Neural progenitor cell (in vitro differentiated cells): ENCODE data around the gene ITPK1. TPM values are rescaled to one million over a fixed set of nuclear protein-coding genes. Genes with fewer than 3 reads are reported as not detected.

ENCODE experiments used
- DNase-seq: peaks from one replicate; pipeline ENCODE4 v3.0.0-alpha.2; 2016; ENCODE audit warnings: low spot score
- H2AFZ ChIP-seq: fragments of 200-600 bp; sonication (generic); replicated peaks from 2 replicates; pipeline ENCODE4 v1.6.1; 2016; ENCODE audit warnings: antibody characterized with exemption
- H3F3A ChIP-seq: fragments of 200-600 bp; sonication (generic); 2 replicates; pipeline ENCODE4 v1.6.1; 2016; ENCODE audit warnings: antibody characterized with exemption, low read depth
- H3K27ac ChIP-seq: fragments of 200-600 bp; sonication (generic); 2 replicates; pipeline ENCODE4 v1.5.1; 2016; ENCODE audit warnings: mild to moderate bottlenecking
- H3K27me3 ChIP-seq: fragments of 200-600 bp; sonication (generic); 2 replicates; pipeline ENCODE4 v1.6.1; 2016; ENCODE audit warnings: mild to moderate bottlenecking, moderate library complexity
- H3K36me3 ChIP-seq: fragments of 200-600 bp; sonication (generic); 2 replicates; pipeline ENCODE4 v1.5.1; 2016
- H3K4me1 ChIP-seq: fragments of 200-600 bp; sonication (generic); 2 replicates; pipeline ENCODE4 v1.6.1; 2016; ENCODE audit warnings: mixed run types
- H3K4me2 ChIP-seq: fragments of 200-600 bp; sonication (generic); 2 replicates; pipeline ENCODE4 v1.6.1; 2016
- H3K4me3 ChIP-seq: fragments of 200-600 bp; sonication (generic); 2 replicates; pipeline ENCODE4 v1.5.1; 2016
- H3K79me2 ChIP-seq: fragments of 200-600 bp; sonication (generic); 2 replicates; pipeline ENCODE4 v1.6.1; 2016; ENCODE audit warnings: low read depth
- H3K9ac ChIP-seq: fragments of 200-600 bp; sonication (generic); 2 replicates; pipeline ENCODE4 v1.6.1; 2016
- H3K9me3 ChIP-seq: fragments of 200-600 bp; sonication (generic); 2 replicates; pipeline ENCODE4 v1.5.1; 2016; ENCODE audit warnings: low read depth
- H4K20me1 ChIP-seq: fragments of 200-600 bp; sonication (generic); 2 replicates; pipeline ENCODE4 v1.6.1; 2016; ENCODE audit warnings: low read depth
- H3K27ac Mint-ChIP-seq: 3 replicates; pipeline ENCODE4 v1.8.0; 2021; ENCODE audit warnings: mixed read lengths
- H3K27me3 Mint-ChIP-seq: 2 replicates; pipeline ENCODE4 v1.8.0; 2022; ENCODE audit warnings: low read depth, mild to moderate bottlenecking, inconsistent platforms, moderate library complexity, mixed read lengths; ENCODE audit not compliant: insufficient read depth
- H3K36me3 Mint-ChIP-seq: 3 replicates; pipeline ENCODE4 v1.8.0; 2021; ENCODE audit warnings: mixed read lengths
- H3K4me1 Mint-ChIP-seq: 3 replicates; pipeline ENCODE4 v1.8.0; 2021; ENCODE audit warnings: mixed read lengths
- H3K4me3 Mint-ChIP-seq: 3 replicates; pipeline ENCODE4 v1.8.0; 2021; ENCODE audit warnings: mild to moderate bottlenecking, moderate library complexity, mixed read lengths
- H3K9me3 Mint-ChIP-seq: 3 replicates; pipeline ENCODE4 v1.8.0; 2020; ENCODE audit warnings: mixed read lengths
- EZH2 ChIP-seq: fragments of 200-600 bp; sonication (generic); IDR thresholded peaks from 2 replicates; pipeline ENCODE4 v1.6.1; 2017; ENCODE audit warnings: antibody characterized with exemption, mild to moderate bottlenecking, moderate library complexity
- EZH2phosphoT487 ChIP-seq: fragments of 200-600 bp; sonication (generic); IDR thresholded peaks from 2 replicates; pipeline ENCODE4 v1.6.1; 2017; ENCODE audit warnings: antibody characterized with exemption
- total RNA-seq: library from RNA; depleted of rRNA; stranded (reverse); fragments of >200 nt; gene quantifications from 2 replicates; pipeline ENCODE4 v1.2.3, GENCODE V29; 2015; ENCODE audit warnings: low replicate concordance
- TF ChIP-seq, protein P1 (sequence below): fragments of 200-600 bp; sonication (generic); IDR thresholded peaks from 2 replicates; pipeline ENCODE4 v1.5.1; 2017; ENCODE audit warnings: antibody characterized with exemption, mild to moderate bottlenecking

ITPK1 gene
- total RNA-seq, 1 donor from 2014 or later, result 25.8 TPM

DNA sequence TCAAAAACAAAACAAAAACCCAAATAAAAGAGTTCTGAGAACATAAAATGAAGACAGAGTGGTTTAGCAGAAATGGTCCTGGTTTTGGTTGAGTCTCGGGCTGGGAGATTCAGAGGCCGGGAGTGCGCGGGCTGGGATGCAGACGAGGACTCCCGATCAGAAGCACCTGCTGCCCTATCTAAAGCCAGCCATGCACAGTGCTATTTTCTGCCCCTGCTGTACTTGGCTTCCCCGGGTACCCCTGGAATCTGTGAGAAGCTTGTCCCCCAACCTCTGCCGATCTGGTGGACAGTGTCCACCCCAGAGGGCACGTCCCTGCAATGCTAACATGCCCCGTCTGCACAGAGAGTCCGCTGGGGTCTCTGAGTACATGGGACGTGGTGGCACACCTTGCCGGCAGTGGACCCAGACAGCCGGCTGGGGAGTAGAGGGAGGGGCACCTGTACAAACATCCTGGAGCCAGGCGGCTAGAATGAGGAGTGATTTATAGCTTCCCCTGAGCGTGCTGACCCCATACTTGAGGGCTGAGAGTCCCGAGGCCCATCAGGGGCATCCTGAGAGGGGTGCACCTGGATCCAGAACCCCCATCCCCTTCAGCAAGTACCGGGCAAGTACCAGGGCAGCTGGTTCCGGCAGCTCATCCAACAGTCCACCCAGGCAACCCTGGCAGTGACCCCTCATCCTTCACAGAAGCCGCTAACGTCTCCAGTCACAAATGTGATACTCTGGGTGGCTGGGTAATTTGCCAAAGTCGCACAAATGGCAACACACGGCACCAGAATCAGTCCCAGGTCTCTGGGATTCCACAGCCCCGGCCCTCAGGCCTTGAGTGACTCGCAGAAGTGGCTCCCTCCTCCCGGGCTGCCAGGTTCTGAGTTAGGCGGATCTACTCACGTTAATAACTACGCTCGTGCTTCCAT is 155.7 kb downstream of the ITPK1 start:
- Mint-ChIP-seq H3K27me3 (peaks cover 9% of the 10 kb centered on the region), H3K4me1 (peaks cover 21% of the 10 kb centered on the region), H3K36me3 (no peaks in the 10 kb centered on the region), H3K27ac (no peak overlapping the region), H3K9me3 (peaks cover 1% of the 10 kb centered on the region), H3K4me3 (no peak overlapping the region)
- H3K27me3 ChIP-seq, result no peaks in the 10 kb centered on the region
- H4K20me1 ChIP-seq, result peaks cover 18% of the 10 kb centered on the region
- no peak overlapping the region for H3K27ac ChIP-seq
- H3K79me2 ChIP-seq, result peaks cover 2% of the 10 kb centered on the region
- H3F3A ChIP-seq, result no peaks in the 10 kb centered on the region
- no peaks in the 10 kb centered on the region for H3K9me3 ChIP-seq
- H3K4me3 ChIP-seq, result no peak overlapping the region
- H2AFZ ChIP-seq, result no peak overlapping the region
- H3K36me3 ChIP-seq, result no peaks in the 10 kb centered on the region
- TF ChIP-seq, protein P1, sequence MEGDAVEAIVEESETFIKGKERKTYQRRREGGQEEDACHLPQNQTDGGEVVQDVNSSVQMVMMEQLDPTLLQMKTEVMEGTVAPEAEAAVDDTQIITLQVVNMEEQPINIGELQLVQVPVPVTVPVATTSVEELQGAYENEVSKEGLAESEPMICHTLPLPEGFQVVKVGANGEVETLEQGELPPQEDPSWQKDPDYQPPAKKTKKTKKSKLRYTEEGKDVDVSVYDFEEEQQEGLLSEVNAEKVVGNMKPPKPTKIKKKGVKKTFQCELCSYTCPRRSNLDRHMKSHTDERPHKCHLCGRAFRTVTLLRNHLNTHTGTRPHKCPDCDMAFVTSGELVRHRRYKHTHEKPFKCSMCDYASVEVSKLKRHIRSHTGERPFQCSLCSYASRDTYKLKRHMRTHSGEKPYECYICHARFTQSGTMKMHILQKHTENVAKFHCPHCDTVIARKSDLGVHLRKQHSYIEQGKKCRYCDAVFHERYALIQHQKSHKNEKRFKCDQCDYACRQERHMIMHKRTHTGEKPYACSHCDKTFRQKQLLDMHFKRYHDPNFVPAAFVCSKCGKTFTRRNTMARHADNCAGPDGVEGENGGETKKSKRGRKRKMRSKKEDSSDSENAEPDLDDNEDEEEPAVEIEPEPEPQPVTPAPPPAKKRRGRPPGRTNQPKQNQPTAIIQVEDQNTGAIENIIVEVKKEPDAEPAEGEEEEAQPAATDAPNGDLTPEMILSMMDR, result no peak
- no peak for TF ChIP-seq EZH2phosphoT487
- TF ChIP-seq EZH2, result no peak
- H3K4me2 ChIP-seq, result no peak overlapping the region
- no peak for DNase-seq
- no peak overlapping the region for H3K9ac ChIP-seq
- H3K4me1 ChIP-seq, result peaks cover 13% of the 10 kb centered on the region

DNA sequence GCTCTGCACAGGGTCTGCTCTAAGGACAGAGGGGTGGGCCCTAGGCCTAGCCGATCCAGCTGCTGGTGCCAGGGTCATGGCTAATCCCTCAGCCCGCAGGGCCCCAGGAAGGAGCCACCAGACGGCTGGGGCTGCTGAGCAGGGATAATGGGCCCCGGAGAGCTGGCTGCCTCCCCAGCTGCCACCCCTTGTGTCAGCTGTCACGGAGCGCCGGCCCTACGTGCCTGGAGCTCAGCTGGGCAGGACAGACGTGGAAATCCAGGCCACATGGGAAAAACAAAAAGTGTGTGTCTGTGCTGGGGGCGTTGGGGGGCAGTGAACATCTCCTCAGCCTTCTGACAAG is 156.6 kb downstream of the ITPK1 start:
- Histone ChIP-seq H3K4me2 (no peak overlapping the region), H2AFZ (no peak overlapping the region), H3K4me1 (peaks cover 13% of the 10 kb centered on the region), H3K4me3 (no peak overlapping the region), H3K27me3 (no peaks in the 10 kb centered on the region), H4K20me1 (peaks cover 17% of the 10 kb centered on the region), H3K79me2 (no peaks in the 10 kb centered on the region), H3K9me3 (no peaks in the 10 kb centered on the region), H3K36me3 (no peaks in the 10 kb centered on the region), H3K27ac (no peak overlapping the region), H3F3A (no peaks in the 10 kb centered on the region), H3K9ac (no peak overlapping the region)
- Mint-ChIP-seq H3K27me3 (peaks cover 9% of the 10 kb centered on the region), H3K27ac (no peak overlapping the region), H3K4me3 (no peak overlapping the region), H3K9me3 (no peaks in the 10 kb centered on the region), H3K36me3 (no peaks in the 10 kb centered on the region), H3K4me1 (peaks cover 21% of the 10 kb centered on the region)
- TF ChIP-seq EZH2phosphoT487, result no peak
- TF ChIP-seq, protein P1, result no peak
- TF ChIP-seq EZH2, result no peak
- DNase-seq, result no peak

DNA sequence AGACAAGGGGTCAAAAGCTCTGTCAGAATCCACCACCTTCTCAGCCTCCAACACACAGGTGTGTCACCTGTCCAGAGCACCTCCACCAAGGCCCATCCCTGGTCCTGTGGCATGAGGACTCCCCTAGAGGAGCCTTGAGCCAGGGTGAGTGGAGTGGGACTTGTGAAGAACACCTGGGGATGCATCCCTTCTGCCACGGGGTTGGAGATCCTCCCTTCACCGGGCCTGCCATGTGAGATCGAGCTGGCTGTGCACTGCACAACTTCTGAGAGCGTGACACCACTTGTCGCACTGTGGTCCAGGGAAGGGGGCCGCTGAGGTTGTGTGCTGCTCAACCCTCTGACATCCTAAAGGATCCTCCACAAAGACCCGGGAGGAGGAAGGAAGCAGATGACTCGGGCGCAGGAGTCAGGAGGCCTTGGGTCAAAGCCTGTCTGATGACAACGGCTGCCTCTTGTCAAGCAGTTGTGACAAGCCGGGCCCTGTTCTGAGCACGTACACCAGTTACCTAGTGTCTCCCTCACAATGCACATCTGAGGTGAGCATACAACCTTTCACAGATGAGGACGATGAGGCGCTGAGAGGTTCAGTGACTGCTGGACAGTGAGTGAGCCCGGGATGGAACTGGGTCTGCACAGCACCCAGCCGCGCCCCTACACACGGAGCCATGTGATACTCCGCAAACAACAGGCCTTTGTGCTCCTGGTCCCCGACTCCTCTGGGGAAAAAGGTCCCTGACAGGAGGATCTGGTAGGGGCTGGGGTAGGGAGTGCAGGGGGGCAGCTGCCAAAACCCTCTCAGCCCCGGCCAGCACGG is 157.1 kb downstream of the ITPK1 start:
- peaks cover 9% of the 10 kb centered on the region for H3K27me3 Mint-ChIP-seq
- peaks cover 16% of the 10 kb centered on the region for H3K4me1 Mint-ChIP-seq
- H3K4me3 Mint-ChIP-seq, result no peak overlapping the region
- Histone ChIP-seq H3K4me1 (peaks cover 7% of the 10 kb centered on the region), H2AFZ (no peak overlapping the region), H3K27me3 (no peaks in the 10 kb centered on the region), H3K4me2 (no peak overlapping the region), H3F3A (no peaks in the 10 kb centered on the region), H3K36me3 (no peaks in the 10 kb centered on the region), H3K27ac (no peak overlapping the region), H3K9ac (no peak overlapping the region), H3K79me2 (no peaks in the 10 kb centered on the region), H3K4me3 (no peak overlapping the region), H3K9me3 (no peaks in the 10 kb centered on the region), H4K20me1 (peaks cover 11% of the 10 kb centered on the region)
- DNase-seq, result no peak
- TF ChIP-seq EZH2phosphoT487 (no peak), EZH2 (no peak)
- TF ChIP-seq, protein P1, result no peak
- H3K9me3 Mint-ChIP-seq, result no peaks in the 10 kb centered on the region
- no peak overlapping the region for H3K27ac Mint-ChIP-seq
- no peaks in the 10 kb centered on the region for H3K36me3 Mint-ChIP-seq
